ENCODE results near the gene CDK4.
"Not testable (repeated sequence)": the region's sequence is repeated elsewhere in the genome, so short reads cannot be mapped to it uniquely, and the experiment has no call there.

Gene CDK4

GRCh38 chr12:57777911-57778310 lies 25.8 kb upstream of the CDK4 start:
- H3K4me1 ChIP-seq (ENCODE audit: insufficient read depth, insufficient read length): no peaks in the 10 kb centered on the region
- no peak overlapping the region for H3K4me3 ChIP-seq (ENCODE audit: insufficient read length, low read depth)
- H3K27me3 ChIP-seq (ENCODE audit: insufficient read depth, insufficient read length): no peaks in the 10 kb centered on the region
- no peak for DNase-seq (ENCODE audit: low read depth, low spot score)
- H3K9ac ChIP-seq (ENCODE audit: insufficient read length, low read depth): no peak overlapping the region
- peaks cover 13% of the 10 kb centered on the region for H3K36me3 ChIP-seq (ENCODE audit: insufficient read depth, insufficient read length, low read length)
- H3K9me3 ChIP-seq (ENCODE audit: insufficient read depth, low read length): no peaks in the 10 kb centered on the region
- no peak for TF ChIP-seq ZNF274 (IDR thresholded peaks at IDR 0.05; ENCODE audit: low read depth, low read length)
- no peak for TF ChIP-seq SUZ12 (IDR thresholded peaks at IDR 0.05; ENCODE audit: extremely low read depth, insufficient read depth, insufficient read length)
- TF ChIP-seq YY1 (IDR thresholded peaks at IDR 0.05; ENCODE audit: insufficient read depth, insufficient read length): no peak

DNA sequence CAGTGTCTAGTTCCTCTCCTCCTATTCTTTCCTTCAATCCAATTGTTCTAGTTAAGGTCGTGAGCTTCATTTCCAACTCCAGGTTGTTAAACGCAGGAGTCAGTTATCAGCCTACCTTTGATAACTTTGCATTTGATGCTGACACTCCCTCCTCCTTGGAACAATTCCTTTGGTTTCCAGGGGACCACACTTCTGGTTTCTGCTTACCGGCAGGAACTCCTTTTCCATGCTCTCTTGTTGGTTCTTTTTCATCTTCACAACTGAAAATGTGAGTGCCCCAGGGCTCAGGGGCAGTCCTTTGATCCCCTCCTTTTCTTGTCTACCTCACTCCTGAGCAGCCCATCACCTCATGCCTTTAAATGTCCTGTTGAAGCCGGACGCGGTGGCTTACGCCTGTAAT lies 25.3 kb upstream of the CDK4 start:
- peaks cover 13% of the 10 kb centered on the region for H3K36me3 ChIP-seq (ENCODE audit: insufficient read depth, insufficient read length, low read length)
- no peak for DNase-seq (ENCODE audit: low read depth, low spot score)
- TF ChIP-seq SUZ12 (IDR thresholded peaks at IDR 0.05; ENCODE audit: extremely low read depth, insufficient read depth, insufficient read length) (no peak), YY1 (IDR thresholded peaks at IDR 0.05; ENCODE audit: insufficient read depth, insufficient read length) (no peak), ZNF274 (IDR thresholded peaks at IDR 0.05; ENCODE audit: low read depth, low read length) (no peak)
- H3K4me3 ChIP-seq (ENCODE audit: insufficient read length, low read depth): no peak overlapping the region
- no peaks in the 10 kb centered on the region for H3K27me3 ChIP-seq (ENCODE audit: insufficient read depth, insufficient read length)
- no peaks in the 10 kb centered on the region for H3K4me1 ChIP-seq (ENCODE audit: insufficient read depth, insufficient read length)
- no peak overlapping the region for H3K9ac ChIP-seq (ENCODE audit: insufficient read length, low read depth)
- H3K9me3 ChIP-seq (ENCODE audit: insufficient read depth, low read length): no peaks in the 10 kb centered on the region

GRCh38 chr12:57776247-57776587 lies 24.1 kb upstream of the CDK4 start:
- no peaks in the 10 kb centered on the region for H3K4me1 ChIP-seq (ENCODE audit: insufficient read depth, insufficient read length)
- H3K9me3 ChIP-seq (ENCODE audit: insufficient read depth, low read length): no peaks in the 10 kb centered on the region
- TF ChIP-seq YY1 (IDR thresholded peaks at IDR 0.05; ENCODE audit: insufficient read depth, insufficient read length) (no peak), ZNF274 (IDR thresholded peaks at IDR 0.05; ENCODE audit: low read depth, low read length) (no peak), SUZ12 (IDR thresholded peaks at IDR 0.05; ENCODE audit: extremely low read depth, insufficient read depth, insufficient read length) (no peak)
- peaks cover 13% of the 10 kb centered on the region for H3K36me3 ChIP-seq (ENCODE audit: insufficient read depth, insufficient read length, low read length)
- H3K9ac ChIP-seq (ENCODE audit: insufficient read length, low read depth): no peak overlapping the region
- H3K27me3 ChIP-seq (ENCODE audit: insufficient read depth, insufficient read length): no peaks in the 10 kb centered on the region
- no peak overlapping the region for H3K4me3 ChIP-seq (ENCODE audit: insufficient read length, low read depth)
- no peak for DNase-seq (ENCODE audit: low read depth, low spot score)

- Histone ChIP-seq H3K27me3 (ENCODE audit: insufficient read depth, insufficient read length) (no peaks in the 10 kb centered on the region), H3K4me1 (ENCODE audit: insufficient read depth, insufficient read length) (no peaks in the 10 kb centered on the region), H3K9ac (ENCODE audit: insufficient read length, low read depth) (no peak overlapping the region), H3K4me3 (ENCODE audit: insufficient read length, low read depth) (no peak overlapping the region), H3K36me3 (ENCODE audit: insufficient read depth, insufficient read length, low read length) (peaks cover 16% of the 10 kb centered on the region), H3K9me3 (ENCODE audit: insufficient read depth, low read length) (no peaks in the 10 kb centered on the region)
- no peak for TF ChIP-seq ZNF274 (IDR thresholded peaks at IDR 0.05; ENCODE audit: low read depth, low read length)
- no peak for TF ChIP-seq YY1 (IDR thresholded peaks at IDR 0.05; ENCODE audit: insufficient read depth, insufficient read length)
- TF ChIP-seq SUZ12 (IDR thresholded peaks at IDR 0.05; ENCODE audit: extremely low read depth, insufficient read depth, insufficient read length): no peak
- no peak for DNase-seq (ENCODE audit: low read depth, low spot score)
Observed at GRCh38 chr12:57775563-57776246, 23.6 kb upstream of the CDK4 start.

GRCh38 chr12:57775044-57775443 lies 22.9 kb upstream of the CDK4 start:
- H3K9me3 ChIP-seq (ENCODE audit: insufficient read depth, low read length): no peaks in the 10 kb centered on the region
- TF ChIP-seq ZNF274 (IDR thresholded peaks at IDR 0.05; ENCODE audit: low read depth, low read length): no peak
- no peak overlapping the region for H3K9ac ChIP-seq (ENCODE audit: insufficient read length, low read depth)
- H3K36me3 ChIP-seq (ENCODE audit: insufficient read depth, insufficient read length, low read length): peaks cover 16% of the 10 kb centered on the region
- no peaks in the 10 kb centered on the region for H3K27me3 ChIP-seq (ENCODE audit: insufficient read depth, insufficient read length)
- H3K4me3 ChIP-seq (ENCODE audit: insufficient read length, low read depth): no peak overlapping the region
- no peak for DNase-seq (ENCODE audit: low read depth, low spot score)
- H3K4me1 ChIP-seq (ENCODE audit: insufficient read depth, insufficient read length): no peaks in the 10 kb centered on the region

GRCh38 chr12:57774634-57775033 lies 22.5 kb upstream of the CDK4 start:
- not testable (repeated sequence) for H3K4me1 ChIP-seq (ENCODE audit: insufficient read depth, insufficient read length); H3K4me3 ChIP-seq (ENCODE audit: insufficient read length, low read depth); H3K9me3 ChIP-seq (ENCODE audit: insufficient read depth, low read length); DNase-seq (ENCODE audit: low read depth, low spot score); H3K27me3 ChIP-seq (ENCODE audit: insufficient read depth, insufficient read length); H3K9ac ChIP-seq (ENCODE audit: insufficient read length, low read depth)
- H3K36me3 ChIP-seq (ENCODE audit: insufficient read depth, insufficient read length, low read length): peaks cover 20% of the 10 kb centered on the region

GRCh38 chr12:57772429-57773322 lies 20.6 kb upstream of the CDK4 start, which contains the start of gene EEF1AKMT3:
TSS of gene EEF1AKMT3 (plus strand) at chr12:57772614. CDS start at chr12:57772725, 111 bp downstream.
- no peaks in the 10 kb centered on the region for H3K9me3 ChIP-seq (ENCODE audit: insufficient read depth, low read length)

More at GRCh38 chr12:57772429-57773322, 20.6 kb upstream of the CDK4 start, which contains the start of gene EEF1AKMT3:
- DNase-seq (ENCODE audit: low read depth, low spot score): no peak
- H3K4me1 ChIP-seq (ENCODE audit: insufficient read depth, insufficient read length): no peaks in the 10 kb centered on the region
- H3K36me3 ChIP-seq (ENCODE audit: insufficient read depth, insufficient read length, low read length): peaks cover 40% of the 10 kb centered on the region
- H3K9ac ChIP-seq (ENCODE audit: insufficient read length, low read depth): peak within 1 kb of the TSS; percentile 95
- peak within 1 kb of the TSS; percentile 94 for H3K4me3 ChIP-seq (ENCODE audit: insufficient read length, low read depth)
- no peaks in the 10 kb centered on the region for H3K27me3 ChIP-seq (ENCODE audit: insufficient read depth, insufficient read length)
- TF ChIP-seq SUZ12 (IDR thresholded peaks at IDR 0.05; ENCODE audit: extremely low read depth, insufficient read depth, insufficient read length) (no peak), YY1 (IDR thresholded peaks at IDR 0.05; ENCODE audit: insufficient read depth, insufficient read length) (no peak), ZNF274 (IDR thresholded peaks at IDR 0.05; ENCODE audit: low read depth, low read length) (no peak)
